ENCODE data around the gene IVD. TPM values are rescaled to one million over a fixed set of nuclear protein-coding genes. Genes with fewer than 3 reads are reported as not detected.

Gene IVD
- polyA plus RNA-seq, 2 donors, result 13.4 to 14.9 TPM

GRCh38 chr15:40364251-40364650, 41.3 kb upstream of the IVD start:
- peaks cover 7 to 14% of the 10 kb centered on the region in 2 donors for H3K4me1 ChIP-seq (ENCODE audit: control insufficient read depth in 2 of 2, insufficient read depth in 2 of 2, low read length in 1 of 2)
- H3K27me3 ChIP-seq (ENCODE audit: control insufficient read depth in 1 of 2, insufficient read depth in 2 of 2, low read length in 2 of 2), result no peaks in the 10 kb centered on the region
- H3K27ac ChIP-seq (ENCODE audit: low read depth in 2 of 2, low read length in 1 of 2), result no peak overlapping the region
- H3K36me3 ChIP-seq (ENCODE audit: control insufficient read depth in 2 of 2, insufficient read depth in 2 of 2, low read length in 1 of 2), result no peaks in the 10 kb centered on the region
- H3K9me3 ChIP-seq (ENCODE audit: control insufficient read depth in 2 of 2, insufficient read depth in 1 of 2, low read depth in 1 of 2, low read length in 1 of 2), result no peaks in the 10 kb centered on the region
- 69 to 75% methylated on average over 6 of the region's 6 CpGs for WGBS, 2 donors
- H3K4me3 ChIP-seq (ENCODE audit: low read depth in 1 of 2, low read length in 2 of 2), result no peak overlapping the region

- Histone ChIP-seq H3K4me1 (ENCODE audit: control insufficient read depth in 2 of 2, insufficient read depth in 2 of 2, low read length in 1 of 2) (peaks cover 7 to 14% of the 10 kb centered on the region in 2 donors), H3K4me3 (ENCODE audit: low read depth in 1 of 2, low read length in 2 of 2) (no peak overlapping the region), H3K27me3 (ENCODE audit: control insufficient read depth in 1 of 2, insufficient read depth in 2 of 2, low read length in 2 of 2) (no peaks in the 10 kb centered on the region), H3K36me3 (ENCODE audit: control insufficient read depth in 2 of 2, insufficient read depth in 2 of 2, low read length in 1 of 2) (no peaks in the 10 kb centered on the region), H3K27ac (ENCODE audit: low read depth in 2 of 2, low read length in 1 of 2) (no peak overlapping the region), H3K9me3 (ENCODE audit: control insufficient read depth in 2 of 2, insufficient read depth in 1 of 2, low read depth in 1 of 2, low read length in 1 of 2) (no peaks in the 10 kb centered on the region)
- 89 to 93% methylated on average over 5 of the region's 5 CpGs for WGBS, 2 donors
These were observed 40.6 kb upstream of the IVD start for GRCh38 chr15:40365016-40365415.

- no peak overlapping the region for H3K27ac ChIP-seq (ENCODE audit: low read depth in 2 of 2, low read length in 1 of 2)
- no peaks in the 10 kb centered on the region for H3K9me3 ChIP-seq (ENCODE audit: control insufficient read depth in 2 of 2, insufficient read depth in 1 of 2, low read depth in 1 of 2, low read length in 1 of 2)
- WGBS, 2 donors, result 89 to 91% methylated on average over 11 of the region's 11 CpGs
- no peak overlapping the region for H3K4me3 ChIP-seq (ENCODE audit: low read depth in 1 of 2, low read length in 2 of 2)
- H3K4me1 ChIP-seq (ENCODE audit: control insufficient read depth in 2 of 2, insufficient read depth in 2 of 2, low read length in 1 of 2), result peaks cover 7 to 14% of the 10 kb centered on the region in 2 donors
- H3K27me3 ChIP-seq (ENCODE audit: control insufficient read depth in 1 of 2, insufficient read depth in 2 of 2, low read length in 2 of 2), result no peaks in the 10 kb centered on the region
- H3K36me3 ChIP-seq (ENCODE audit: control insufficient read depth in 2 of 2, insufficient read depth in 2 of 2, low read length in 1 of 2), result no peaks in the 10 kb centered on the region
These were observed 39.8 kb upstream of the IVD start for GRCh38 chr15:40365624-40366456.

- Histone ChIP-seq H3K36me3 (ENCODE audit: control insufficient read depth in 2 of 2, insufficient read depth in 2 of 2, low read length in 1 of 2) (no peaks in the 10 kb centered on the region), H3K4me3 (ENCODE audit: low read depth in 1 of 2, low read length in 2 of 2) (peak overlapping the region in 1 of 2 donors; percentile 44), H3K27ac (ENCODE audit: low read depth in 2 of 2, low read length in 1 of 2) (no peak overlapping the region), H3K27me3 (ENCODE audit: control insufficient read depth in 1 of 2, insufficient read depth in 2 of 2, low read length in 2 of 2) (no peaks in the 10 kb centered on the region), H3K4me1 (ENCODE audit: control insufficient read depth in 2 of 2, insufficient read depth in 2 of 2, low read length in 1 of 2) (peaks cover 7 to 14% of the 10 kb centered on the region in 2 donors), H3K9me3 (ENCODE audit: control insufficient read depth in 2 of 2, insufficient read depth in 1 of 2, low read depth in 1 of 2, low read length in 1 of 2) (no peaks in the 10 kb centered on the region)
- WGBS, 2 donors, result 85 to 86% methylated on average over 14 of the region's 14 CpGs
These were observed 38.9 kb upstream of the IVD start for GRCh38 chr15:40366457-40367370.

- peak overlapping the region in 1 of 2 donors; percentile 68 for H3K27ac ChIP-seq (ENCODE audit: low read depth in 2 of 2, low read length in 1 of 2)
- H3K9me3 ChIP-seq (ENCODE audit: control insufficient read depth in 2 of 2, insufficient read depth in 1 of 2, low read depth in 1 of 2, low read length in 1 of 2), result no peaks in the 10 kb centered on the region
- no peaks in the 10 kb centered on the region for H3K27me3 ChIP-seq (ENCODE audit: control insufficient read depth in 1 of 2, insufficient read depth in 2 of 2, low read length in 2 of 2)
- peaks cover 7 to 14% of the 10 kb centered on the region in 2 donors for H3K4me1 ChIP-seq (ENCODE audit: control insufficient read depth in 2 of 2, insufficient read depth in 2 of 2, low read length in 1 of 2)
- H3K36me3 ChIP-seq (ENCODE audit: control insufficient read depth in 2 of 2, insufficient read depth in 2 of 2, low read length in 1 of 2), result no peaks in the 10 kb centered on the region
- H3K4me3 ChIP-seq (ENCODE audit: low read depth in 1 of 2, low read length in 2 of 2), result peak overlapping the region in 1 of 2 donors; percentile 44
- 66 to 84% methylated on average over 5 of the region's 5 CpGs for WGBS, 2 donors
These were observed 38.3 kb upstream of the IVD start for GRCh38 chr15:40367371-40367685.

- no peaks in the 10 kb centered on the region for H3K27me3 ChIP-seq (ENCODE audit: control insufficient read depth in 1 of 2, insufficient read depth in 2 of 2, low read length in 2 of 2)
- no peaks in the 10 kb centered on the region for H3K36me3 ChIP-seq (ENCODE audit: control insufficient read depth in 2 of 2, insufficient read depth in 2 of 2, low read length in 1 of 2)
- no peaks in the 10 kb centered on the region for H3K9me3 ChIP-seq (ENCODE audit: control insufficient read depth in 2 of 2, insufficient read depth in 1 of 2, low read depth in 1 of 2, low read length in 1 of 2)
- H3K4me3 ChIP-seq (ENCODE audit: low read depth in 1 of 2, low read length in 2 of 2), result peak overlapping the region; percentile 25 to 44
- 11% methylated on average over 82 to 91 of the region's 91 CpGs for WGBS, 2 donors
- peaks cover 7 to 14% of the 10 kb centered on the region in 2 donors for H3K4me1 ChIP-seq (ENCODE audit: control insufficient read depth in 2 of 2, insufficient read depth in 2 of 2, low read length in 1 of 2)
- H3K27ac ChIP-seq (ENCODE audit: low read depth in 2 of 2, low read length in 1 of 2), result peak overlapping the region in 1 of 2 donors; percentile 68
These were observed 37.6 kb upstream of the IVD start for GRCh38 chr15:40367686-40368611.

GRCh38 chr15:40368719-40369473, 36.7 kb upstream of the IVD start:
- no peaks in the 10 kb centered on the region for H3K27me3 ChIP-seq (ENCODE audit: control insufficient read depth in 1 of 2, insufficient read depth in 2 of 2, low read length in 2 of 2)
- H3K4me1 ChIP-seq (ENCODE audit: control insufficient read depth in 2 of 2, insufficient read depth in 2 of 2, low read length in 1 of 2), result peaks cover 7 to 14% of the 10 kb centered on the region in 2 donors
- 91 to 94% methylated on average over 24 of the region's 24 CpGs for WGBS, 2 donors
- H3K4me3 ChIP-seq (ENCODE audit: low read depth in 1 of 2, low read length in 2 of 2), result no peak overlapping the region
- no peaks in the 10 kb centered on the region for H3K9me3 ChIP-seq (ENCODE audit: control insufficient read depth in 2 of 2, insufficient read depth in 1 of 2, low read depth in 1 of 2, low read length in 1 of 2)
- H3K36me3 ChIP-seq (ENCODE audit: control insufficient read depth in 2 of 2, insufficient read depth in 2 of 2, low read length in 1 of 2), result no peaks in the 10 kb centered on the region
- no peak overlapping the region for H3K27ac ChIP-seq (ENCODE audit: low read depth in 2 of 2, low read length in 1 of 2)

GRCh38 chr15:40369474-40369869, 36.1 kb upstream of the IVD start:
- no peak overlapping the region for H3K4me3 ChIP-seq (ENCODE audit: low read depth in 1 of 2, low read length in 2 of 2)
- no peaks in the 10 kb centered on the region for H3K36me3 ChIP-seq (ENCODE audit: control insufficient read depth in 2 of 2, insufficient read depth in 2 of 2, low read length in 1 of 2)
- WGBS, 2 donors, result 89% methylated on average over 10 of the region's 10 CpGs

More at GRCh38 chr15:40369474-40369869, 36.1 kb upstream of the IVD start:
- H3K27me3 ChIP-seq (ENCODE audit: control insufficient read depth in 1 of 2, insufficient read depth in 2 of 2, low read length in 2 of 2), result no peaks in the 10 kb centered on the region
- H3K9me3 ChIP-seq (ENCODE audit: control insufficient read depth in 2 of 2, insufficient read depth in 1 of 2, low read depth in 1 of 2, low read length in 1 of 2), result no peaks in the 10 kb centered on the region
- H3K4me1 ChIP-seq (ENCODE audit: control insufficient read depth in 2 of 2, insufficient read depth in 2 of 2, low read length in 1 of 2), result peaks cover 7 to 14% of the 10 kb centered on the region in 2 donors
- no peak overlapping the region for H3K27ac ChIP-seq (ENCODE audit: low read depth in 2 of 2, low read length in 1 of 2)
